GM21515 (cell line): ENCODE data around the gene E4F1.

Experiments
- ATAC-seq: cut with Tn5 transposase; IDR thresholded peaks from one replicate; pipeline ENCODE4 v1.9.1; 2021; ENCODE audit not compliant: unreplicated experiment

E4F1 gene

DNA sequence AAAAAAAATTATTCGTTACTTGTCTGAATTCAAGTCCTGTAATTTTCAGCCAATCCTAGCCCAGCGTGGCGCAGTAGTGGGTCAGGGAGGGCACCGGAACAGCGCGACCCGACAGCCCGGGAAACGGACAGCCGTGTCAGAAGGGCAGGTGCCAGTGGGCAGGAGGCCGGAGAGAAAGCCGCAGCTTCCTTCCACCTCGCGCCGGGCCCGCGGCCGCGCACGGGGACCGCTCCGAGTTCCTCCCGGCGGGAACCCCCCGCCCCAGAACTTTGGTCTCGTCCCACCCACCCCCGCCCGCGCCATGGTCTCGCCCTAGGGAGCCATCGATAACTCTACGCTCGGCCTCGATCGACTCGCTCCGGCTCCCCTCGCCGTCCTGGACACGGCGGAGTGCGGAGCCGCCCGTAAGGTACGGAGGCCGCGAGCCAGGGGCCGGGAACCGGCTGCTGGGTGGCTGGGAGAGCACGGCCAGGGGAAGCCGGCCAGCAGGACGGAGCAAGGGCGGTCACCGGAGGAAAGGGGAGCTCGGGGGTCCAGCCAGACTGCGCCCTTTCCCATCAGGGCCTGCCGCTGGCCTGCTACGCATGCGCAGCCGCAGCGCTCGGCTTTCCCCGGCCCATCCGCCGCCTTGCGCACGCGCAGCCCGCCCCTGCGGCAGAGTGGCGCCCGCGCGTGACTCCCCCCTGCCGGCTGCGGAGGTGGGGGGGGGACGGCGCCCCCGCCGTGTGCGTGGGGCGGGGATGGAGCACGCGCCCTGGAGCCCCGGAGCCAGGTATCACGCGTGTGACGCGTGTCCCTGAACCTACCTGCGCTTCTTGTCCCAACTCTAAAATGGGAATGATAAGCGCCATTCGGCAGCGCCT, 18.1 kb upstream of the E4F1 start, which contains the start of gene MLST8:
TSS of gene MLST8 (plus strand) at position 351 of the 863 bp plus-strand sequence. CDS start 632 bp downstream, outside the sequence.
- ATAC-seq, result peak; percentile 63

DNA sequence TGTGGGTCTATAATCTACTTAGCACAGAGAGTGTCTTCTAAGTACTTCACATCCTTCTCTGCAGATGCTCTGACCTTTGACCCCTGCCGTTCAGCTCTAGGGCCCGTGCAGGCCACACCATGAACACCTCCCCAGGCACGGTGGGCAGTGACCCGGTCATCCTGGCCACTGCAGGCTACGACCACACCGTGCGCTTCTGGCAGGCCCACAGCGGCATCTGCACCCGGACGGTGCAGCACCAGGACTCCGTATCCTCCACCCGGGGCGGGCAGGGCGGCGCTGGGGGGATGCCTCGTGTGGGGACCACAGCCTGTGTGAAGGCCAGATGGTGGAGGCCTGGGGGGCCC, 17.5 kb upstream of the E4F1 start:
- ATAC-seq, result peak; percentile 9

DNA sequence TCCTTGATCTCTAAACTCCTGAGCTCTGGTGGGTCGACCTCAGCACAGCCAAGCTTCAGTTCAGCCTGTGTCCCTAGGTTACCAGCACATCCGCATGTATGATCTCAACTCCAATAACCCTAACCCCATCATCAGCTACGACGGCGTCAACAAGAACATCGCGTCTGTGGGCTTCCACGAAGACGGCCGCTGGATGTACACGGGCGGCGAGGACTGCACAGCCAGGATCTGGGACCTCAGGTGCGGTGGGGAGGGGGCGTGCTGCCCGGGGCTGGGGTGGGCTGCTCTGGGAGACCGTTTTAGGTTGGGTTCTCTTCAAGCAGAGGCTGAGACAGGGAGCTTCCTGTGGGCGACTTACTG, 17.0 kb upstream of the E4F1 start:
- no peak for ATAC-seq

DNA sequence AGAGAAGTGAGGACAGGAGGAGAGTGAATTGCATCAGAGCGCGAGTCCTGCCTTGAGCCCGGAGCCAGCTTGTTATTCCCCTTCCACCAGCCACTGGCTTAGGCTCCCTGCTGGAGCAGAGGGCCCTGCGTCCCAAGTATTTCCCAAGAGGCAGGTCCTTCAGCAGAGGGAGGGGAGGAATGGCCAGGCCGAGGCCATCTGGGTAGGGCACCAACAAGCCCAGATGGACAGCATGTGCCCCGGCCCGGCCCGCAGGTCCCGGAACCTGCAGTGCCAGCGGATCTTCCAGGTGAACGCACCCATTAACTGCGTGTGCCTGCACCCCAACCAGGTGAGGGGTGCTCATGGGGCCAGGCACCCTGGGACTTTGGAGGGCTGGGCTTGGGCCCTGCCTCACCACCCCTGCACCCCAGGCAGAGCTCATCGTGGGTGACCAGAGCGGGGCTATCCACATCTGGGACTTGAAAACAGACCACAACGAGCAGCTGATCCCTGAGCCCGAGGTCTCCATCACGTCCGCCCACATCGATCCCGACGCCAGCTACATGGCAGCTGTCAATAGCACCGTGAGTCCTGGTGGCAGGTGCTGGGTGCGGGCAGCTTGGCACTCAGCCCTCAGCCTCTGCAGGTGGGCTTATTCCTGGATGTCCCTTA, 16.5 kb upstream of the E4F1 start:
- ATAC-seq, result no peak

DNA sequence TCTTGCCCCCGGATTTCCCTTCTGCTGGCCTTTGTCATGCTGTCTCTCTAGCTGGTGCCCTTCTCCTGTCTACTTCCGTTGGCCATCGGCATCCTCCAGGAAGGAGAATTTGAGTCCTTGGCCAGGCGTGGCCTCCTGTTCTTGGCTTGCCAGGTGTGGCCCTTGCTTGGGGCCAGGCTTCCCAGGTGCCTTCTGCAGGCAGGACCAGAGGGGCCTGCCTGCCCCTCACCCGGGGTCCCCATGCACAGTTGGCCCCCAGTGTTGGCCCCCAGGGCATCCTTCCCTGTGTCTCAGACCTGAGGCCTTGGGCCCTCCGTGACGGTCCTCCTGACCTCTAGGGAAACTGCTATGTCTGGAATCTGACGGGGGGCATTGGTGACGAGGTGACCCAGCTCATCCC, 15.5 kb upstream of the E4F1 start:
- no peak for ATAC-seq

DNA sequence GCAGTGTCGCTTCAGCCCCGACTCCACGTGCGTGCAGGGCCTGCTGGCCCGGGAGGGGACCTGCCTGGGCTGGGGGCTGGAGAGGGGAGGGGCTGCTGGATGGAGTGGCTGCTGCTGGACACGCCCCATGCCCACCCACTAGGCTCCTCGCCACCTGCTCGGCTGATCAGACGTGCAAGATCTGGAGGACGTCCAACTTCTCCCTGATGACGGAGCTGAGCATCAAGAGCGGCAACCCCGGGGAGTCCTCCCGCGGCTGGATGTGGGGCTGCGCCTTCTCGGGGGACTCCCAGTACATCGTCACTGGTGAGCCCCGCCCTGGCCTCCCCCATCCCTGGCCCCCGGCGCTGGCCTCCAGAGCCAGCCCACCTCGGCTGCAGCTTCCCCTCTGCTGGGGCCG, 15.1 kb upstream of the E4F1 start:
- ATAC-seq, result no peak

DNA sequence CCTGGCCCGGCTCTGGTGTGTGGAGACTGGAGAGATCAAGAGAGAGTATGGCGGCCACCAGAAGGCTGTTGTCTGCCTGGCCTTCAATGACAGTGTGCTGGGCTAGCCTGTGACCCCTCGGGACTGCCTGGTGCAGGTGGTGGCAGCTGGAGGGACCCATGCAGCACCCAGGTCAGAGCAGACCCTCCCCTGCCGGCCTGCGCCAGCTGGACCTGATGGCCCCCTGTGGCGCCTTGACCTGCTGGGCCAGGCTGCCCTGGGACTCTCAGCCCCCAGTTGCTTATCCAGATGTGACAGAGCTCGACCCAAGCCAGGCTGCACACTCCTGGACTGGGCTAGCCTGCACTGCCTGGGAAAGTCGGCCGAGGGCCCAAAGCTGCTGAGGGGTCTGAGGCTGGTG, 14.6 kb upstream of the E4F1 start:
- ATAC-seq, result no peak

DNA sequence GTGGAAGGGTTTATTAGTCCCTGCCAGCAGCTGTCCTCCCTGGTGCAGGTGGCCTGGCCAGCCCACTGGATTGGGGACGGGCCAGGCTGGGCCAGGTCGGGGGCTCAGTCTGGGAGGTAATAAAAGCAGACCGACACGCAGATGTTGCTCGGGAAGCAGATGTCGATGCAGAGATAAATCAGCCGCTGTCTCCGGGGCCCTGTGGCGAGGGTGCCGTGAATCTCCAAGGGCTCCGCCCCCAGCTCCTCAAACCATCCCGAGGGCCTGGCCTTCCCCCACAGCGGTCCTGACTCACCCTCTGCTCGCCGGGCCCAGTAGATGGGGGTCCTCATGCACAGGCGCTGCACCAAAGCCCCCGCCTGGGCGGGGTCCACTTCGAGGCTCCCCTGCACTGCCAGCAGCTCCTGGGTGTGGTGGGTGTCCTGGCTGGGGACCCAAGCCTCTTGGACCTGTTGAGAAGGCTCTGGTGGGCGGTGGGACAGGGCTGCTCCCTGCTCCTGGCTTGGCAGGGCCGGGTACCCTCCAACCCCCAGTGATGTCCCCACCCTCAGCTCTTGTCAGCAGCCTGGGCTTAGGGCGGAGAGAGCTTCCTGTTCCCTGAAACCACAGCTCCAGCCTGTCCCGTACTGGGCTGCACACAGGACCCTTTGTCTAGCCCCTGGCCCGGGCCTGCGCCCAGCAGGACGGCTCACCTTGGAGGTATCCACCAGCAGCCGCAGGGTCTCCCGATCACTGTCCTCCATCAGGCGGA, 14.0 kb upstream of the E4F1 start:
- ATAC-seq, result no peak

DNA sequence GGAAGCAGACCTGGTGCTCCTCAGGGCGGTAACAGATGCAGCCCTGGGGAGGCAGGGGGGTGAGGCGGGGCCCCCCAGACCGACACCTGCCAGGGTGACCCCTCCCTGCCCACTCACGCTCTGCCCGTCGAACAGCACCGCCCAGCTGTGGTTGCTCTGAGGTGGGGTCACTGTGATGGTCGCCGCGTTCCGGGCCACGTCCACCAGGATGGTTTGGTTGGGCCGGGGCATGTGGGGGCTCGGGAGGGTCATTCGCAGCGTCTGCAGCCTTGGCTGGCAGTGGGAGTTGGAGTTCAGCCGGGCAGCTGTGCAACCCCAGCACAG, 13.4 kb upstream of the E4F1 start:
- ATAC-seq, result no peak

DNA sequence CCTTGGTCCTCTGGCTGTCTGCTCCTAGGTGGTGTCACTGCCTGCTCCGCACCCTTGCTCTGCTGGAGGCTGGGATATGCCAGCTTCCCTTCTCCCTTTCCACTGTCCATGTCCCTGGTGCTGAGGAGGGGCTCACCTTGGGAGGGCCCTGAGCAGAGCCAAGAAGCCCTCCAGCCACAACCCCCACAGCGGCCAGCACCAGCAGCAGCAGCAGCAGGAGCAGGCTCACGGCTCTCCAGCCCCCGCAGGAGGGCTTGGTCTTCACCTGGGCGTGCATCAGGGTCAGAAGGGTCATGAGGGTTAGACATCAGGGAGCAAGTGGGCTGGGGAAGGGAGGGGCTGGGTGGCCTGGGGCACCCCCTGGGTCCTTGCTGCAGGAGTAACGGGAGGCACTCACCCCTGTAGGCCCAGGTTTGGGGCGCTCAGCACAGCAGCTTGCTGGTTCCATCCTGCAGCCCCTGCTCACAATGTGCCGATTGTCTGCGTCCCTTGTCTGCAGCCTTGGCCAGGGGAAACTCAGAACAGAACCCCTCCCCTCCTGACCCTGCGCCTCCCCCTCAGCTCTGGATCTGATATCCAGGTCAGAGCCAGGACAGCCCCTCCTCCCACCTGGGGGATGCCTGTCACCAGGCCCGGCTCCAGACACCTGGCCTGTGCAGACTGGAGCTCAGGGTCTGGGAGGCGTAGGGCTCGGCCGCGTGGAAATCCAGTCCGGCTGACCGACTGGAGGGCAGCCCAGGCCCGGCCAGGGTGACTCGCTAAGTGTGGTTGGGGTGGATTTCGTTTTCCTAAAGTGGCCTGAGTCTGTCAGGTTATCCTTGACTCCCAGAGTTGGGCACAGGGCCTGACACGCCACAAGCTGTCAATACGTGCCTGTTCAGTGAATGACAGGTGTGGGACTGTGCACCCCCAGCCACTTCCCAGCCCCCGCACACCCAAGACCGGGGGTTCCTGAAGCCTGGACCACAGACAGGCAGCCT, 12.7 kb upstream of the E4F1 start, which contains the start of gene BRICD5:
TSS of gene BRICD5 (minus strand) at position 478 of the 980 bp plus-strand sequence. CDS start at position 448, 30 bp downstream.
- no peak for ATAC-seq

DNA sequence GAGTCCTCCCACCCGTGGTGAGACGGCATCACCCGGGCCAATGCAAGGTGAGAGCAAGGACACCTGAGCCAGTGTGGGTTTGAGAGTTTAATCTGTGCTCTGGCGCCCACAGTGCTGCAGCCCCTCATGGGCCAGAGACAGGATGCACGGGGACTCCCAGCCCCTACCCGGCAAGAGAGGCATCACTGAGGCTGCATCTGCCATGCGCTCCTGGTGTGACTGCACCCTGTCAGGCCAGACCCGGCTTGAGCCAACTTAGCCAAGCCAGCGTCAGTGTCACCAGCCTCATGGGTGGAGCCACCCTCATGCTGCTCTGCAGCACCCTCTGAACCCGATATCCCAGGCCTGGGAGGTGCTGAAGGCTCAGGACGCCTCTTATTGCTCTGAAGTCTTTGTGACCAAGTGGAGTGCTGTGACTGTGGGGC, 11.5 kb upstream of the E4F1 start:
- no peak for ATAC-seq

DNA sequence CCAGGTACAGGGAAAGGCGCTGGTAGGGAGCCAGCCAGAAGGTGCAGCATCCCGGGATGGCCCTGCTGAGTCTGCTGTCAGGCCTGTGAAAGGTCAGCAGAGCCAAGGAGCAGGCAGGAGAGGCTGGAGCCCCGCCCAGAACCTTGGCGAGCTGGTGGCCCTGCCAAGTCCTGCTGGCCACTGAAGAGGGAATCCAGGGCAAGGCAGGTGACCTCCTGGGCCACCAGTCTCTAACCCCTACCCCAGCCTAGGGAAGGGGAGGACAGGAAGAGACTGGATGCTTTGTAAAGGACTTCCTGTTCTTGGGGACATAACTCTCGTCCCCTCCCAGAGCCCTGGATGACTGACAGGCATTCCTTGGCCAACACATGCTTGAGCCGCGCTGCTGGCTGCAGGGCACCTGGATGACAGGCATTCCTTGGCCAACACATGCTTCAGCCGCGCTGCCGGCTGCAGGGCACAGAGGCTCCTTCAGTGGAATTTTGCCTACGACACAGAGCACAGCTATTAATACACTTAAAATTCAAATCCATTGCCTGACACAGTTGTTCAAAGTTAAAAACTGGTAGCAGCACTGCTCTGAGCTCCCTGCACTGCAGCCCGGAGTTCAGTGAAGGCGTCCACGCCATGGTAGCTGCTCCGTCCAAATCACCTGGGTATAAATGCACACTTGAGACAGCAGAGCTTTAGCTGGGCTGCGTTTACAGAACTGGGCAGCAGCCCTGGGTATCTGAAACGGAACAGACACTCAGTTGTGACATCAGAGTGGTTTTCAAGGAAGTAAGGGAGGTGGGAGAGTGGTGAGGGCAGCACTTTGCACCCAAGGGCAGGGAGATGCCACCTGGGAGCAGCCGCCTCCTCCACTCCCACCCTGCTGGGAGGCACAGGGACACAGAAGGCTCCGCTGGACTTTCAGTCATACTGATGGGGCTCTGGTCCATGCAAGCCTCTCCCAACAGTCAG, 10.7 kb upstream of the E4F1 start:
- ATAC-seq, result no peak

DNA sequence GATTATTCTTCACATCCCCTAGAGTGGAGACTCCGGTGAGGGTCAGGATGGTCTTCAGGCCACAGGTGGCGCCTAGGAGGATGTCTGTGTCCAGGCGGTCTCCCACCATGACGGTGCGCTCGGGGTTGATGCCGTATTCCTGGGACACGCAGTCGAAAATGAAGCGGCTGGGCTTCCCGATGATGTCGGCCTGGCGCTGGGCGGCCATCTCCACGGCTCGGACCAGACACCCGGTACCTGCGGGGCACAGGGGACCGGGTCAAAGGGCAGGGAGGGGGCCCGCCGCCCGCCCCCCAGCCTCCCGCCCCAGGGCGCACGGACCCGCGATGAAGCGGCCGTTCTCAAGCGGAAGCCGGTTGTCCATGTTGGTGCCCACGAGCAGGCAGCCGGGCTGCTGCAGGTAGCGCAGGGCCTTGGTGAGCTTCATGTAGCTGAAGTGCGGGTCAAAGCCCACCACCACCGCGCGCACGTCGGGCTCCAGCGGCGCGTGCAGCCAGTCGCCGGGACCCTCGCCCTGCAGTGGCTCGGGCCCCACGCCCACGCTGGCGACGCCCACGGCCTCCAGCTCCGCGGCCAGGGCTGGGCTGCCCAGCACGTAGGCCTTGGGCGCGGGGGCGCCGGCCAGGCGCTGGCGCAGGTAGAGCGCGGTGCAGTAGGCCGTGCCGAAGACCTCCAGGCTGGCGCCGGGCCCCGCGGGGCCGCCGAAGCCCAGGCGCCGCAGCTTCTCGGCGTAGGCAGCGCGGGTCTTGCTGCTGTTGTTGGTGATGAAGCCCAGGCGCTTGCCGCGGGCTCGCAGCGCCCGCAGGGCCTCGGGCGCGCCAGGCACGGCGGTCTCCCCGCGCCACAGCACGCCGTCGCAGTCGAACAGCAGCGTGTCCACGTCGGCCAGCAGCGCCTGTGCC, 9.3 kb upstream of the E4F1 start:
- no peak for ATAC-seq

DNA sequence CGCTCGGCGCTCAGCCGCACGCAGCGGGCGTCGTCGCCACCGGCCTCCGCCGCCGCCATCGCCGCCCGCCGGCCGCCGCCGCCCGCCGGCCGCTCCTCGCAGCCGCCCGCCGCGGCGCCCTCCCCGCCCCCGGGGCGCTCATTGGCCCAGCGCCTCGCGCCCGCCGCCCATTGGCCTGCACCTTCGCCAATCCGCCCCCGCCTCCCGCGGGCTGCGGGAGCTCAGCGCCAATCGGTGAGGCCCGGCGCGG, 8.7 kb upstream of the E4F1 start, which contains the start of gene PGP:
TSS of gene PGP (minus strand) at position 122 of the 250 bp plus-strand sequence. CDS start at position 59, 63 bp downstream.
- peak; percentile 78 for ATAC-seq

DNA sequence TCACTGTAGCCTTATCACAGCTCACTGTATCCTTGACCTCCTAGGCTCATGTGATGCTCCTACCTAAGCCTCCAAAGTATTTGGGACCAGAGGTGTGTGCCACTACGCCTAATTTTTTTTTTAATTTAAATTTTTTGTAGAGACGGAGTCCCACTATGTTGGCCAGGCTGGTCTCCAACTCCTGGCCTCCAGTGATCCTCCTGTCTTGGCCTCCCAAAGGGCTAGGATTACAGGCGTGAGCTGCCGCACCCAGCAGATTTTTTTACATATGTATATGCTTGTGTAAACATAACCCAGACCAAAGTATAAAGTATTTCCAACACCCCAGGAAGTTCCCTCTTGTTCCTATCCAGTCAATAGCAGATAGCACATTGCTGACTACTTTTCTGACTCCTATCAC, 7.1 kb upstream of the E4F1 start:
- ATAC-seq, result no peak

DNA sequence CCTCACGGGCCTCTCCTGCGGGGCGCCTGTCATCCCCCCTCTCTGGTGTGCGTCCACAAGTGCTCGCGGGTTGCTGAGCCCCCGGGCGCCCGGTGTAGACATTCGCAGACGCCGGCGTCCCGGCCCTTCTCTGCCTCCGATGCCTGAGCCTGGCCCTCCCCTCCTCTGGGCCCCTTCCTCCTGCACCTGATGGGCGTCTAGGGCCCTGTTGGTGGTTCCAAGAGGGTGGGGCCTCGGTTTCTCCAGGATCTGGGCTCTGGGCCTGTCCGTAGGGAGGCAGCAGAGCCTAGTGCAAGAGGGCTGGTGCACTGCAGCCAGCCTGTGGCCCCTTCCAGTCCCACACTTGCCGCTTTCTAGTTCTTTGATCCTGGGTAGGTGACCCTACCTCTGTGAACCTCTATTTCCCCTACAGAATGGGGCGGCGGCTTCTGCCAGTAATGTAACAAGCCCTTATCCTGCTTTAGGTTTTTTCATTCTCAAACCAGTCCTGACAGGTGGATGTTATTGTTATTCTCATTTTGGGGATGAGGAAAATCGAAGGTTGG, 623 bp downstream of the E4F1 start:
- peak; percentile 6 for ATAC-seq

DNA sequence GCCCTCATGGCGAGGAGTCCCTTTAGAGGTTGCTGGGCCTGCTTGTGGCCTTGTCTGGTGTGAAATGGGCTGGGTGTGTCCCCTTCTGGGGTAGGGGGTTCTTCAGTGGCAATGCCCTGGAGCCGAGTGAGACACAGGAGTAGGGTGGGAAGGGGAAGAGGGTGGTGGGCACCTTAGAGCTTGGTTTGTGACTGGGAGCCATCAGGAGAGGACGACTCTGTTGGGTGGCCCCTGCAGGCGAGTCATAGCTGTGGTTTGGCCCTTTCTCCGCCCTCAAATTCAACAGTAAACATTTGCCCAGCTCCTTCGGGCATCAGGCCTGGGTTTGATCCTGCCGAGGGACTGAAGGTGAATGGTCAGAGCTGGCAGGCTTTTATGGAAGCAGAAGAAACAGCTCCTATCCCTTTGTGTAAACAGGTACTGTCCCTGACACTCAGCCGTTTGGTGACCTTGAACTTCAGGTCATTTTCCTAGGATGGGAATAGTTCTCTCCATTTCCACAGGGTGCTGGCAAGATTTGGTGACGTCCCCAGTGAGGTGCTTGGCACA, 2.9 kb downstream of the E4F1 start:
- no peak for ATAC-seq

DNA sequence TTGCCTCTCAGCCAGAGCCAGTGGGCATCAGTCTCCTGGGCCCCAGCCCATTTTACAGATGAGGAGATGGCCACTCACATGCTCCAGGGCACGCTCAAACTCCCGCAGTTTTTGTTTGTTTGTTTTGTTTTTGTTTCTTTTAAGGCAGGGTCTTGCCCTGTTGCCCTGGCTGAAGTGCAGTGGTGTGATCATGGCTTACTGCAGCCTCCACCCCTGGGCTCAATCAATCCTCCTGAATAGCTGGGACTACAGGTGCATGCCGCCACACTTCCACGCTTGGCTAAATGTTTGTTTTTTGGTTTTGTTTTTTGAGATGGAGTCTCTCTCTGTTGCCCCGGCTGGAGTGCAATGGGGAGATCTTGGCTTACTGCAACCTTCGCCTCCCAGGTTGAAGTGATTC, 3.5 kb downstream of the E4F1 start:
- ATAC-seq, result no peak
